ENCODE data around the gene GPC5. TPM values are rescaled to one million over a fixed set of nuclear protein-coding genes. Genes with fewer than 3 reads are reported as not detected.

GPC5 gene
- total and polyA plus RNA-seq, 2 of the 8 experiments (the other 6 are each of a cell fraction or from before 2014, with no cell fraction given): 0.20 to 0.39 TPM

- TF ChIP-seq, protein P1, sequence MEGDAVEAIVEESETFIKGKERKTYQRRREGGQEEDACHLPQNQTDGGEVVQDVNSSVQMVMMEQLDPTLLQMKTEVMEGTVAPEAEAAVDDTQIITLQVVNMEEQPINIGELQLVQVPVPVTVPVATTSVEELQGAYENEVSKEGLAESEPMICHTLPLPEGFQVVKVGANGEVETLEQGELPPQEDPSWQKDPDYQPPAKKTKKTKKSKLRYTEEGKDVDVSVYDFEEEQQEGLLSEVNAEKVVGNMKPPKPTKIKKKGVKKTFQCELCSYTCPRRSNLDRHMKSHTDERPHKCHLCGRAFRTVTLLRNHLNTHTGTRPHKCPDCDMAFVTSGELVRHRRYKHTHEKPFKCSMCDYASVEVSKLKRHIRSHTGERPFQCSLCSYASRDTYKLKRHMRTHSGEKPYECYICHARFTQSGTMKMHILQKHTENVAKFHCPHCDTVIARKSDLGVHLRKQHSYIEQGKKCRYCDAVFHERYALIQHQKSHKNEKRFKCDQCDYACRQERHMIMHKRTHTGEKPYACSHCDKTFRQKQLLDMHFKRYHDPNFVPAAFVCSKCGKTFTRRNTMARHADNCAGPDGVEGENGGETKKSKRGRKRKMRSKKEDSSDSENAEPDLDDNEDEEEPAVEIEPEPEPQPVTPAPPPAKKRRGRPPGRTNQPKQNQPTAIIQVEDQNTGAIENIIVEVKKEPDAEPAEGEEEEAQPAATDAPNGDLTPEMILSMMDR (IDR thresholded peaks at IDR 0.05; ENCODE audit: control extremely low read depth in 1 of 3, insufficient read depth in 1 of 3, low read depth in 1 of 3, low read length in 3 of 3): no peak
- TF ChIP-seq BACH1 (IDR thresholded peaks at IDR 0.05; ENCODE audit: low read length) (no peak), RFX5 (IDR thresholded peaks at IDR 0.05; ENCODE audit: borderline replicate concordance, low read depth, low read length) (no peak), BCL11A (IDR thresholded peaks at IDR 0.05; ENCODE audit: low read depth in 2 of 2, low read length in 2 of 2) (no peak), CREB1 (IDR thresholded peaks at IDR 0.05) (no peak)
Observed at GRCh38 chr13:92177966-92178365, 779.5 kb downstream of the GPC5 start (continued).

All from H1 (cell line).